MCF 10A (cell line): ENCODE data around the gene BIVM. TPM values are rescaled to one million over a fixed set of nuclear protein-coding genes. Genes with fewer than 3 reads are reported as not detected.

Experiments used
- BruUV-seq: library from RNA; stranded (reverse); fragments of 400-500 nt; replicated peaks from 2 replicates; lab custom pipeline; 2021; lab: Mats Ljungman, UMichigan
- CTCF ChIA-PET: fragments of 300-600 bp; sonication (Branson Sonifier 250); formaldehyde crosslinking; extraction: SDS; loops from one replicate; lab custom pipeline; 2021; ENCODE audit warnings: antibody characterized with exemption, inconsistent platforms; lab: Yijun Ruan, JAX
- POLR2A ChIA-PET: fragments of 300-600, 350-650 bp; sonication (Branson Sonifier 250); formaldehyde crosslinking; extraction: SDS; loops from one replicate; lab custom pipeline; 2020; ENCODE audit warnings: antibody characterized with exemption, inconsistent platforms; lab: Yijun Ruan, JAX
- DNase-seq: peaks from one replicate; pipeline ENCODE4 v3.0.0-alpha.2; 2018; ENCODE audit not compliant: unreplicated experiment
- H3K27ac Mint-ChIP-seq: one replicate; pipeline ENCODE4 v1.8.0; 2022; ENCODE audit warnings: mild to moderate bottlenecking, low read depth, mixed read lengths; ENCODE audit not compliant: unreplicated experiment
- H3K27me3 Mint-ChIP-seq: one replicate; pipeline ENCODE4 v1.8.0; 2022; ENCODE audit warnings: mixed read lengths; ENCODE audit not compliant: insufficient read depth, unreplicated experiment
- H3K36me3 Mint-ChIP-seq: one replicate; pipeline ENCODE4 v1.8.0; 2022; ENCODE audit warnings: mild to moderate bottlenecking, moderate library complexity, mixed read lengths; ENCODE audit not compliant: insufficient read depth, unreplicated experiment
- H3K4me1 Mint-ChIP-seq: one replicate; pipeline ENCODE4 v1.8.0; 2022; ENCODE audit warnings: mixed read lengths; ENCODE audit not compliant: insufficient read depth, unreplicated experiment
- H3K4me3 Mint-ChIP-seq: one replicate; pipeline ENCODE4 v1.8.0; 2022; ENCODE audit warnings: mild to moderate bottlenecking, moderate library complexity, mixed read lengths; ENCODE audit not compliant: unreplicated experiment
- H3K9me3 Mint-ChIP-seq: one replicate; pipeline ENCODE4 v1.8.0; 2022; ENCODE audit warnings: mixed read lengths; ENCODE audit not compliant: unreplicated experiment
- intact Hi-C: fragments of 100-400 bp; cut with micrococcal nuclease; formaldehyde crosslinking; loops from 2 replicates; pipeline ENCODE4 v1.14.1; 2022
- total RNA-seq: library from RNA; stranded (reverse); gene quantifications from 2 replicates; pipeline ENCODE4 v1.2.3, GENCODE V29; 2022
- TF ChIP-seq, protein P1 (sequence below): fragments of 200-600 bp; IDR thresholded peaks from one replicate; pipeline ENCODE4 v1.8.0; 2022; ENCODE audit warnings: antibody characterized with exemption, mild to moderate bottlenecking; ENCODE audit not compliant: unreplicated experiment

BIVM gene
- total RNA-seq, 1 experiment from 2014 or later: 36.6 TPM

DNA sequence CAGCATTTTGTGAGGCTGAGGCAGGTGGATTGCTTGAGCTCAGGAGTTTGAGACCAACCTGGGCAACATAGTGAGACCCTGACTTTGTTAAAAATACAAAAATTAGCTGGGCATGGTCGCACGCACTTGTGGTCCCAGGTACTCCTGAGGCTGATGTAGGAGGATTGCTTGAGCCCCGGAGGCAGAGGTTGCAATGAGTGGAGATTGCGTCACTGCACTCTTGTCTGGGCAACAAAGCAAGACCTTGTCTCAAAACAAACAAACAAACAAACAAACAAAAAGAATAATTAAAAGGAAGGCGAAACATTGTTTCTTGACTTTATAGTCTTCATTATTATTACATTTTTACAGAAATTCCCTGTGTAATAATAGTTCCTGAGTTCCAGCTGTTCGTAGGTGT, 15.9 kb downstream of the BIVM start:
- ChIA-PET CTCF (interaction anchor here (0.5 to 1.0 kb wide), 3 partner anchors 11 to 211 kb away, joined by 3 to 6 read pairs (median 3); no protein-coding TSS in a partner anchor), POLR2A (interaction anchor here (1.1 to 2.3 kb wide), 3 partner anchors 10 to 31 kb away, joined by 3 to 7 read pairs (median 6); partner anchors contain the start of gene ERCC5)
- TF ChIP-seq, protein P1, sequence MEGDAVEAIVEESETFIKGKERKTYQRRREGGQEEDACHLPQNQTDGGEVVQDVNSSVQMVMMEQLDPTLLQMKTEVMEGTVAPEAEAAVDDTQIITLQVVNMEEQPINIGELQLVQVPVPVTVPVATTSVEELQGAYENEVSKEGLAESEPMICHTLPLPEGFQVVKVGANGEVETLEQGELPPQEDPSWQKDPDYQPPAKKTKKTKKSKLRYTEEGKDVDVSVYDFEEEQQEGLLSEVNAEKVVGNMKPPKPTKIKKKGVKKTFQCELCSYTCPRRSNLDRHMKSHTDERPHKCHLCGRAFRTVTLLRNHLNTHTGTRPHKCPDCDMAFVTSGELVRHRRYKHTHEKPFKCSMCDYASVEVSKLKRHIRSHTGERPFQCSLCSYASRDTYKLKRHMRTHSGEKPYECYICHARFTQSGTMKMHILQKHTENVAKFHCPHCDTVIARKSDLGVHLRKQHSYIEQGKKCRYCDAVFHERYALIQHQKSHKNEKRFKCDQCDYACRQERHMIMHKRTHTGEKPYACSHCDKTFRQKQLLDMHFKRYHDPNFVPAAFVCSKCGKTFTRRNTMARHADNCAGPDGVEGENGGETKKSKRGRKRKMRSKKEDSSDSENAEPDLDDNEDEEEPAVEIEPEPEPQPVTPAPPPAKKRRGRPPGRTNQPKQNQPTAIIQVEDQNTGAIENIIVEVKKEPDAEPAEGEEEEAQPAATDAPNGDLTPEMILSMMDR: no peak
- BruUV-seq: no TSS peak
- no peak overlapping the region for H3K4me3 Mint-ChIP-seq
- peaks cover 64% of the 10 kb centered on the region for H3K36me3 Mint-ChIP-seq
- no peaks in the 10 kb centered on the region for H3K9me3 Mint-ChIP-seq
- peaks cover 14% of the 10 kb centered on the region for H3K4me1 Mint-ChIP-seq
- intact Hi-C loops: no loop called here
- no peaks in the 10 kb centered on the region for H3K27me3 Mint-ChIP-seq
- DNase-seq: no peak
- H3K27ac Mint-ChIP-seq: no peak overlapping the region

DNA sequence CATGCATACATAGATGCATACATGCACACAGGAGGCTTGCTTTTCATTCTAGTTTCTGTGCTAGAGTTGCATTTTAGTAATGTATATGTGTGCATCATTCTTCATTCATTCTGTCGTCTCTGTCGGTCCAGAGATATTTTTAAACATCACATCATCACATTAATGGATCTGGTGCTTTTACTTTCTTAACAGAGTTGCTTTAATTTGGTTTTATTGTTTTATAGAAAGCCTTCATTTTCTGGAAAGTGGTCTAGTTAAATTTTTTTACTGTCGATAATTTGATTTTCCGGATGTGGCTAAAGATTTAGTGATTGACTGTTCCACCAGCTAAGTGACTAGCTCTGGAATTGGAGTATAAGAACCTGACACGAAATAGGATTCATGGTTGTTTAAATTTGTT, 16.9 kb downstream of the BIVM start:
- BruUV-seq: no TSS peak
- DNase-seq: no peak
- Mint-ChIP-seq H3K27ac (no peak overlapping the region), H3K4me3 (no peak overlapping the region), H3K36me3 (peaks cover 70% of the 10 kb centered on the region), H3K9me3 (no peaks in the 10 kb centered on the region), H3K4me1 (peaks cover 14% of the 10 kb centered on the region), H3K27me3 (no peaks in the 10 kb centered on the region)
- TF ChIP-seq, protein P1: no peak
- ChIA-PET CTCF (interaction anchor here (1.0 kb wide), 1 partner anchor 32 kb away, joined by 3 read pairs; no protein-coding TSS in a partner anchor), POLR2A (interaction anchor here (1.7 kb wide), 1 partner anchor 16 kb away, joined by 6 read pairs; no protein-coding TSS in a partner anchor)
- intact Hi-C loops: no loop called here

- H3K4me3 Mint-ChIP-seq: no peak overlapping the region
- no peaks in the 10 kb centered on the region for H3K9me3 Mint-ChIP-seq
- DNase-seq: no peak
- CTCF ChIA-PET: no interaction called here
- H3K36me3 Mint-ChIP-seq: peaks cover 62% of the 10 kb centered on the region
- H3K27me3 Mint-ChIP-seq: no peaks in the 10 kb centered on the region
- BruUV-seq: no TSS peak
- TF ChIP-seq, protein P1: no peak
- POLR2A ChIA-PET: interaction anchor here (0.6 kb wide), 1 partner anchor 29 kb away, joined by 3 read pairs; no protein-coding TSS in a partner anchor
- no peak overlapping the region for H3K27ac Mint-ChIP-seq
- H3K4me1 Mint-ChIP-seq: peaks cover 14% of the 10 kb centered on the region
- intact Hi-C loops: no loop called here
These were observed 17.8 kb downstream of the BIVM start for GRCh38 chr13:102816708-102817107.

DNA sequence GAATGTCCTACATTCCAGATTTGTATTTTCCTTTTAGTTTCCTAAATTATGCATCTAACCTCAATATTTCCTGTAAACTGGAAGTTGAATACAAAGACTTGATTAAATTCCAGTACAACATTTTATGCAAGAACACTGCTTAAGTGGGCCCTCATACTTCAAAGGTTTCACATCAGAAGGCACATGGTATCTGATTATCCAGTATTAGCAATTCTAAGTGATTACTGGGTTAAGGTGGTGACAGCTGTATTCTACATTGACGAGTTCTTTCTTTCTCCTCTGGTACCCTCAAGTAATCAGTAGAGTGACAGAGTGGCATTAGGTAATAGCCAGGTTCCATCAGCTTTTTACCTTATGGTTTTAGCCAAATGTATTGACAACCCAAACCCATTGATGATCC, 18.3 kb downstream of the BIVM start:
- H3K4me1 Mint-ChIP-seq: peaks cover 12% of the 10 kb centered on the region
- no peak overlapping the region for H3K4me3 Mint-ChIP-seq
- CTCF ChIA-PET: no interaction called here
- H3K36me3 Mint-ChIP-seq: peaks cover 63% of the 10 kb centered on the region
- no peak for DNase-seq
- no TSS peak for BruUV-seq
- POLR2A ChIA-PET: interaction anchor here (0.6 kb wide), 1 partner anchor 28 kb away, joined by 3 read pairs; no protein-coding TSS in a partner anchor
- intact Hi-C loops: no loop called here
- no peak overlapping the region for H3K27ac Mint-ChIP-seq
- no peaks in the 10 kb centered on the region for H3K27me3 Mint-ChIP-seq
- no peaks in the 10 kb centered on the region for H3K9me3 Mint-ChIP-seq
- TF ChIP-seq, protein P1: no peak
